B cell (primary cell): ENCODE measurements around the gene YJEFN3.

ENCODE experiments used
- EZH2 ChIP-seq: IDR thresholded peaks from 2 replicates; pipeline ENCODE4 v1.6.1; 2012; ENCODE audit warnings: borderline replicate concordance, low read depth, mild to moderate bottlenecking, moderate library complexity, low read length; ENCODE audit not compliant: insufficient read depth, poor library complexity, severe bottlenecking
- TF ChIP-seq, protein P1 (sequence below): fragments of 200-600 bp; IDR thresholded peaks from one replicate; pipeline ENCODE4 v1.8.0; 2022; ENCODE audit warnings: antibody characterized with exemption, mild to moderate bottlenecking

DNA sequence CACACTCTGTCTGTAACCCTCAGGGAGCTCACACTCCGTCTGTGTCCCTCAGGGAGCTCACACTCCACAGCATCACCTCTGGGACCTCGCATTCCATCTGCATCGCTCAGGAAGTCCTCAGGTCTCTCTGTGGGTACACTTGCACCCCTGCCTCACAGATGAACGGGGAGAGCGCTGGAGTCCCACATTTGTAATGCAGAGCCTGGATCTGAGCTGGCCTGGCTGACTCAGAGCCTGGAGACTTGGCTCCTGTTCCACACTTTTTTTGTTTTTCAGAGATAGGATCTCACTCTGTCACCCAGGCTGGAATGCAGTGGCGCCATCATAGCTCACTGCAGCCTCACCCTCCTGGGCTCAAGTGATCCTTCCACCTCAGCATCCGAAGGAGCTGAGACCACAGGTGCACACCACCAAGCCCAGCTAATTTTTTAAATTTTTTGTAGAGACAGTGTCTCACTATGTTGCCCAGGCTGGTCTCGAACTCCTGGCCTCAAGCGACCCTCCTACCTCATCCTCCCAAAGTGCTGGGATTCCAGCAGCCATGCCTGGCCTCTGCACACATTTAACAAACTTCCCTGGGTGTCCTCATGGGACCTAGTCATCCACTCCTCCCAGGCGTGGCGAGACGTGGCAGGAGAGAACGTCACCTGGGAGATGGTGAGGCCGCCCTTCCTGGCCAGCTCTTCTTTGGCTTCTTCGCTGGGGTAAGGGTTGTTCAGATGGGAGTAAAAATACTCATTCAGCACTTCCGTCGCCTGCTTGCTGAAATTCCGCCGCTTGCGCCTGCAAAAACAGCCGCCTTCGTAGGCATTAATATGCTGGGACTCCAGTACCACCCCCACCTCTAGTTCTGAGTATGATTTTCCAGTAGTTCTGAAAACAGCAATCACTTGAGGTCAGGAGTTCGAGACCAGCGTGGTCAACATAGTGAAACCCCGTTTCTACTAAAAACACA lies 40.4 kb downstream of the YJEFN3 start:
- TF ChIP-seq, protein P1, sequence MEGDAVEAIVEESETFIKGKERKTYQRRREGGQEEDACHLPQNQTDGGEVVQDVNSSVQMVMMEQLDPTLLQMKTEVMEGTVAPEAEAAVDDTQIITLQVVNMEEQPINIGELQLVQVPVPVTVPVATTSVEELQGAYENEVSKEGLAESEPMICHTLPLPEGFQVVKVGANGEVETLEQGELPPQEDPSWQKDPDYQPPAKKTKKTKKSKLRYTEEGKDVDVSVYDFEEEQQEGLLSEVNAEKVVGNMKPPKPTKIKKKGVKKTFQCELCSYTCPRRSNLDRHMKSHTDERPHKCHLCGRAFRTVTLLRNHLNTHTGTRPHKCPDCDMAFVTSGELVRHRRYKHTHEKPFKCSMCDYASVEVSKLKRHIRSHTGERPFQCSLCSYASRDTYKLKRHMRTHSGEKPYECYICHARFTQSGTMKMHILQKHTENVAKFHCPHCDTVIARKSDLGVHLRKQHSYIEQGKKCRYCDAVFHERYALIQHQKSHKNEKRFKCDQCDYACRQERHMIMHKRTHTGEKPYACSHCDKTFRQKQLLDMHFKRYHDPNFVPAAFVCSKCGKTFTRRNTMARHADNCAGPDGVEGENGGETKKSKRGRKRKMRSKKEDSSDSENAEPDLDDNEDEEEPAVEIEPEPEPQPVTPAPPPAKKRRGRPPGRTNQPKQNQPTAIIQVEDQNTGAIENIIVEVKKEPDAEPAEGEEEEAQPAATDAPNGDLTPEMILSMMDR: no peak
- TF ChIP-seq EZH2: no peak
